ENCODE measurements around the gene PRKAB1. TPM values are rescaled to one million over a fixed set of nuclear protein-coding genes. Genes with fewer than 3 reads are reported as not detected.
"Not testable (repeated sequence)": the region's sequence is repeated elsewhere in the genome, so short reads cannot be mapped to it uniquely, and the experiment has no call there.

Gene PRKAB1
- total RNA-seq, 1 donor from 2014 or later: 30.5 TPM

- TF ChIP-seq CTCF (IDR thresholded peaks at IDR 0.05; ENCODE audit: unreplicated experiment): no peak
- Mint-ChIP-seq H3K27ac (no peak overlapping the region), H3K27me3 (ENCODE audit: low read depth) (no peaks in the 10 kb centered on the region), H3K4me1 (peaks cover 18% of the 10 kb centered on the region), H3K4me3 (no peak overlapping the region), H3K36me3 (peaks cover 5% of the 10 kb centered on the region), H3K9me3 (no peaks in the 10 kb centered on the region)
- DNase-seq (ENCODE audit: low spot score in 2 of 2, unreplicated experiment in 2 of 2): no peak
Measured at GRCh38 chr12:119696943-119697342, 29.0 kb downstream of the PRKAB1 start.

GRCh38 chr12:119699199-119699760, 31.3 kb downstream of the PRKAB1 start:
- no peak for TF ChIP-seq CTCF (IDR thresholded peaks at IDR 0.05; ENCODE audit: unreplicated experiment)
- Mint-ChIP-seq H3K36me3 (peaks cover 5% of the 10 kb centered on the region), H3K4me1 (no peaks in the 10 kb centered on the region), H3K4me3 (no peak overlapping the region), H3K9me3 (no peaks in the 10 kb centered on the region), H3K27me3 (ENCODE audit: low read depth) (no peaks in the 10 kb centered on the region), H3K27ac (no peak overlapping the region)
- no peak for DNase-seq (ENCODE audit: low spot score in 2 of 2, unreplicated experiment in 2 of 2)

- DNase-seq (ENCODE audit: low spot score in 2 of 2, unreplicated experiment in 2 of 2): no peak
- Mint-ChIP-seq H3K4me1 (no peaks in the 10 kb centered on the region), H3K27me3 (ENCODE audit: low read depth) (no peaks in the 10 kb centered on the region), H3K27ac (no peak overlapping the region), H3K9me3 (no peaks in the 10 kb centered on the region), H3K36me3 (peaks cover 5% of the 10 kb centered on the region), H3K4me3 (no peak overlapping the region)
- no peak for TF ChIP-seq CTCF (IDR thresholded peaks at IDR 0.05; ENCODE audit: unreplicated experiment)
Measured at GRCh38 chr12:119700078-119700477, 32.1 kb downstream of the PRKAB1 start.

GRCh38 chr12:119704065-119704747, 36.3 kb downstream of the PRKAB1 start:
- Mint-ChIP-seq H3K9me3 (no peaks in the 10 kb centered on the region), H3K36me3 (peaks cover 20% of the 10 kb centered on the region), H3K27me3 (ENCODE audit: low read depth) (no peaks in the 10 kb centered on the region), H3K27ac (no peak overlapping the region), H3K4me3 (no peak overlapping the region), H3K4me1 (no peaks in the 10 kb centered on the region)
- no peak for TF ChIP-seq CTCF (IDR thresholded peaks at IDR 0.05; ENCODE audit: unreplicated experiment)
- no peak for DNase-seq (ENCODE audit: low spot score in 2 of 2, unreplicated experiment in 2 of 2)

GRCh38 chr12:119705182-119705581, 37.2 kb downstream of the PRKAB1 start:
- H3K4me3 Mint-ChIP-seq: no peak overlapping the region
- H3K36me3 Mint-ChIP-seq: peaks cover 20% of the 10 kb centered on the region
- no peak overlapping the region for H3K27ac Mint-ChIP-seq
- DNase-seq (ENCODE audit: low spot score in 2 of 2, unreplicated experiment in 2 of 2): no peak
- H3K4me1 Mint-ChIP-seq: no peaks in the 10 kb centered on the region
- no peaks in the 10 kb centered on the region for H3K9me3 Mint-ChIP-seq
- TF ChIP-seq CTCF (IDR thresholded peaks at IDR 0.05; ENCODE audit: unreplicated experiment): no peak
- no peaks in the 10 kb centered on the region for H3K27me3 Mint-ChIP-seq (ENCODE audit: low read depth)

- H3K4me1 Mint-ChIP-seq; H3K27me3 Mint-ChIP-seq (ENCODE audit: low read depth); H3K9me3 Mint-ChIP-seq; DNase-seq (ENCODE audit: low spot score in 2 of 2, unreplicated experiment in 2 of 2); H3K4me3 Mint-ChIP-seq; H3K27ac Mint-ChIP-seq: not testable (repeated sequence)
- peaks cover 22% of the 10 kb centered on the region for H3K36me3 Mint-ChIP-seq
Measured at GRCh38 chr12:119706427-119706826, 38.5 kb downstream of the PRKAB1 start.
